GM12878 (cell line): ENCODE results near the gene FBXO17. TPM values are rescaled to one million over a fixed set of nuclear protein-coding genes. Genes with fewer than 3 reads are reported as not detected.

Source experiments
- EED ChIP-seq: sonication (generic); IDR thresholded peaks from 2 replicates; pipeline ENCODE4 v1.6.1; 2016; ENCODE audit warnings: antibody characterized with exemption, low read depth
- RFX5 ChIP-seq: IDR thresholded peaks from 2 replicates; pipeline ENCODE4 v1.6.1; 2011; ENCODE audit warnings: low read depth, low read length, improper control_type of control experiment
- SMAD5 ChIP-seq: IDR thresholded peaks from 2 replicates; pipeline ENCODE4 v1.6.1; 2016; ENCODE audit warnings: antibody characterized with exemption, low read depth
- SPI1 ChIP-seq: IDR thresholded peaks from 2 replicates; pipeline ENCODE4 v1.6.1; 2011; ENCODE audit warnings: low read depth, mild to moderate bottlenecking, low read length, moderate library complexity, borderline replicate concordance; ENCODE audit not compliant: insufficient read depth
- polyA plus RNA-seq, 11 experiments: library from polyadenylated mRNA; depleted of rRNA in 4 of 11; unstranded in 6 of 11; stranded (reverse) in 5 of 11; fragments of >200 nt; fragmentation: Nextera tagmentation in 4 of 11; fragmentation: Illumina TruSeq in 1 of 11; extraction: Ambion mirVana in 4 of 11; extraction: Trizol in 1 of 11; gene quantifications; 1 replicate in 1 of 11; 2 replicates in 10 of 11; pipeline versions ENCODE4 v1.2.1 to v1.2.3, GENCODE V29; 2011 to 2016; ENCODE audit warnings: inconsistent platforms in 2 of 11, missing spikeins in 2 of 11, low read depth in 1 of 11
- total RNA-seq, 4 experiments: library from RNA; depleted of rRNA in 3 of 4; stranded (reverse); fragments of >200 nt in 3 of 4; fragmentation: Illumina TruSeq in 1 of 4; extraction: Trizol in 1 of 4; gene quantifications; 2 replicates each; pipeline versions ENCODE4 v1.2.1 to v1.2.3, GENCODE V29; 2013 to 2021
- TF ChIP-seq, protein P1 (sequence below): fragments of 450-650 bp; IDR thresholded peaks from 2 replicates; pipeline ENCODE4 v1.6.1; 2018; ENCODE audit warnings: mild to moderate bottlenecking, low read depth, moderate library complexity; ENCODE audit not compliant: partially characterized antibody
- TF ChIP-seq, protein P2 (sequence below): IDR thresholded peaks from 2 replicates; pipeline ENCODE4 v1.6.1; 2012; ENCODE audit warnings: low read depth, low read length, improper control_type of control experiment
- TF ChIP-seq, protein P3 (sequence below): fragments of 450-650 bp; IDR thresholded peaks from 2 replicates; pipeline ENCODE4 v1.6.1; 2017; ENCODE audit warnings: antibody characterized with exemption, mild to moderate bottlenecking, moderate library complexity

The FBXO17 gene
- total and polyA plus RNA-seq, 10 of the 15 experiments (the other 5 are each of a cell fraction or from before 2014, with no cell fraction given): 2.2 to 11.1 (median 5.3) TPM

DNA sequence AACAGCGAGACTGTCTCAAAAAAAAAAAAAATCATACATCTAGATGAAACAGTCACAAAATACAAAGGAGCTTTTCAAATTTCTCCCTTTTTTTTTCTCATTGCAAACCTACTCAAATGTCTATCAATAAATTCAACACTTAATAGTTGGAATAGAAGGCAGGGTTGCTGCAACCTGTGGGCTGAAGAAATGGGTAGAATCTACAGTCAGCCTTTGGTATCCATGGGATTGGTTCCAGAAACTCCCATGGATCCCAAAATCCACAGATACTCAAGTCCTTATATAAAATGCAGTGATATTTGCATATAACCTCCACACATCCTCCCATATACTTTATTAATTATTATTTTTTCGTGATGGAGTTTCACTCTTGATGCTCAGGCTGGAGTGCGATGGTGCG lies 42.1 kb upstream of the FBXO17 start (continued):
- TF ChIP-seq, protein P1, sequence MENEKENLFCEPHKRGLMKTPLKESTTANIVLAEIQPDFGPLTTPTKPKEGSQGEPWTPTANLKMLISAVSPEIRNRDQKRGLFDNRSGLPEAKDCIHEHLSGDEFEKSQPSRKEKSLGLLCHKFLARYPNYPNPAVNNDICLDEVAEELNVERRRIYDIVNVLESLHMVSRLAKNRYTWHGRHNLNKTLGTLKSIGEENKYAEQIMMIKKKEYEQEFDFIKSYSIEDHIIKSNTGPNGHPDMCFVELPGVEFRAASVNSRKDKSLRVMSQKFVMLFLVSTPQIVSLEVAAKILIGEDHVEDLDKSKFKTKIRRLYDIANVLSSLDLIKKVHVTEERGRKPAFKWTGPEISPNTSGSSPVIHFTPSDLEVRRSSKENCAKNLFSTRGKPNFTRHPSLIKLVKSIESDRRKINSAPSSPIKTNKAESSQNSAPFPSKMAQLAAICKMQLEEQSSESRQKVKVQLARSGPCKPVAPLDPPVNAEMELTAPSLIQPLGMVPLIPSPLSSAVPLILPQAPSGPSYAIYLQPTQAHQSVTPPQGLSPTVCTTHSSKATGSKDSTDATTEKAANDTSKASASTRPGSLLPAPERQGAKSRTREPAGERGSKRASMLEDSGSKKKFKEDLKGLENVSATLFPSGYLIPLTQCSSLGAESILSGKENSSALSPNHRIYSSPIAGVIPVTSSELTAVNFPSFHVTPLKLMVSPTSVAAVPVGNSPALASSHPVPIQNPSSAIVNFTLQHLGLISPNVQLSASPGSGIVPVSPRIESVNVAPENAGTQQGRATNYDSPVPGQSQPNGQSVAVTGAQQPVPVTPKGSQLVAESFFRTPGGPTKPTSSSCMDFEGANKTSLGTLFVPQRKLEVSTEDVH: no peak
- TF ChIP-seq SMAD5: no peak
- no peak for TF ChIP-seq SPI1
- TF ChIP-seq, protein P2, sequence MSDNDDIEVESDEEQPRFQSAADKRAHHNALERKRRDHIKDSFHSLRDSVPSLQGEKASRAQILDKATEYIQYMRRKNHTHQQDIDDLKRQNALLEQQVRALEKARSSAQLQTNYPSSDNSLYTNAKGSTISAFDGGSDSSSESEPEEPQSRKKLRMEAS: no peak
- no peak for TF ChIP-seq RFX5
- TF ChIP-seq EED: no peak
- TF ChIP-seq, protein P3, sequence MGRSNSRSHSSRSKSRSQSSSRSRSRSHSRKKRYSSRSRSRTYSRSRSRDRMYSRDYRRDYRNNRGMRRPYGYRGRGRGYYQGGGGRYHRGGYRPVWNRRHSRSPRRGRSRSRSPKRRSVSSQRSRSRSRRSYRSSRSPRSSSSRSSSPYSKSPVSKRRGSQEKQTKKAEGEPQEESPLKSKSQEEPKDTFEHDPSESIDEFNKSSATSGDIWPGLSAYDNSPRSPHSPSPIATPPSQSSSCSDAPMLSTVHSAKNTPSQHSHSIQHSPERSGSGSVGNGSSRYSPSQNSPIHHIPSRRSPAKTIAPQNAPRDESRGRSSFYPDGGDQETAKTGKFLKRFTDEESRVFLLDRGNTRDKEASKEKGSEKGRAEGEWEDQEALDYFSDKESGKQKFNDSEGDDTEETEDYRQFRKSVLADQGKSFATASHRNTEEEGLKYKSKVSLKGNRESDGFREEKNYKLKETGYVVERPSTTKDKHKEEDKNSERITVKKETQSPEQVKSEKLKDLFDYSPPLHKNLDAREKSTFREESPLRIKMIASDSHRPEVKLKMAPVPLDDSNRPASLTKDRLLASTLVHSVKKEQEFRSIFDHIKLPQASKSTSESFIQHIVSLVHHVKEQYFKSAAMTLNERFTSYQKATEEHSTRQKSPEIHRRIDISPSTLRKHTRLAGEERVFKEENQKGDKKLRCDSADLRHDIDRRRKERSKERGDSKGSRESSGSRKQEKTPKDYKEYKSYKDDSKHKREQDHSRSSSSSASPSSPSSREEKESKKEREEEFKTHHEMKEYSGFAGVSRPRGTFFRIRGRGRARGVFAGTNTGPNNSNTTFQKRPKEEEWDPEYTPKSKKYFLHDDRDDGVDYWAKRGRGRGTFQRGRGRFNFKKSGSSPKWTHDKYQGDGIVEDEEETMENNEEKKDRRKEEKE: no peak
